ENCODE results near the gene LAMA2.

The LAMA2 gene

GRCh38 chr6:129287231-129288177 is 404.6 kb downstream of the LAMA2 start:
- in situ Hi-C loops (cut with HindIII; ENCODE audit: low sequenced_read_pairs): no loop called here

GRCh38 chr6:129289442-129289841 is 406.5 kb downstream of the LAMA2 start:
- in situ Hi-C loops (cut with HindIII; ENCODE audit: low sequenced_read_pairs): no loop called here

GRCh38 chr6:129292836-129293235 is 409.9 kb downstream of the LAMA2 start:
- in situ Hi-C loops (cut with HindIII; ENCODE audit: low sequenced_read_pairs): no loop called here

- in situ Hi-C loops (cut with HindIII; ENCODE audit: low sequenced_read_pairs): no loop called here
Measured at GRCh38 chr6:129297592-129297991, 414.7 kb downstream of the LAMA2 start.

GRCh38 chr6:129302671-129303070 is 419.7 kb downstream of the LAMA2 start:
- in situ Hi-C loops (cut with HindIII; ENCODE audit: low sequenced_read_pairs): no loop called here

- in situ Hi-C loops (cut with HindIII; ENCODE audit: low sequenced_read_pairs): no loop called here
Measured at GRCh38 chr6:129306826-129307225, 423.9 kb downstream of the LAMA2 start.

GRCh38 chr6:129307845-129308244 is 424.9 kb downstream of the LAMA2 start:
- in situ Hi-C loops (cut with HindIII; ENCODE audit: low sequenced_read_pairs): no loop called here

- in situ Hi-C loops (cut with HindIII; ENCODE audit: low sequenced_read_pairs): no loop called here
Measured at GRCh38 chr6:129309154-129309553, 426.2 kb downstream of the LAMA2 start.

GRCh38 chr6:129312880-129313279 is 429.9 kb downstream of the LAMA2 start:
- in situ Hi-C loops (cut with HindIII; ENCODE audit: low sequenced_read_pairs): no loop called here

- in situ Hi-C loops (cut with HindIII; ENCODE audit: low sequenced_read_pairs): no loop called here
Measured at GRCh38 chr6:129314575-129314974, 431.6 kb downstream of the LAMA2 start.

- in situ Hi-C loops (cut with HindIII; ENCODE audit: low sequenced_read_pairs): no loop called here
Measured at GRCh38 chr6:129317931-129318820, 435.2 kb downstream of the LAMA2 start.

- in situ Hi-C loops (cut with HindIII; ENCODE audit: low sequenced_read_pairs): no loop called here
Measured at GRCh38 chr6:129320892-129321291, 438.0 kb downstream of the LAMA2 start.

GRCh38 chr6:129321303-129321702 is 438.4 kb downstream of the LAMA2 start:
- in situ Hi-C loops (cut with HindIII; ENCODE audit: low sequenced_read_pairs): no loop called here

GRCh38 chr6:129324345-129324744 is 441.4 kb downstream of the LAMA2 start:
- in situ Hi-C loops (cut with HindIII; ENCODE audit: low sequenced_read_pairs): no loop called here

GRCh38 chr6:129329678-129330077 is 446.7 kb downstream of the LAMA2 start:
- in situ Hi-C loops (cut with HindIII; ENCODE audit: low sequenced_read_pairs): no loop called here

GRCh38 chr6:129331450-129332138 is 448.7 kb downstream of the LAMA2 start:
- in situ Hi-C loops (cut with HindIII; ENCODE audit: low sequenced_read_pairs): no loop called here

- in situ Hi-C loops (cut with HindIII; ENCODE audit: low sequenced_read_pairs): no loop called here
Measured at GRCh38 chr6:129335792-129336191, 452.9 kb downstream of the LAMA2 start.

- in situ Hi-C loops (cut with HindIII; ENCODE audit: low sequenced_read_pairs): no loop called here
Measured at GRCh38 chr6:129338683-129339082, 455.7 kb downstream of the LAMA2 start.

GRCh38 chr6:129340983-129341382 is 458.0 kb downstream of the LAMA2 start:
- in situ Hi-C loops (cut with HindIII; ENCODE audit: low sequenced_read_pairs): no loop called here

GRCh38 chr6:129342243-129342642 is 459.3 kb downstream of the LAMA2 start:
- in situ Hi-C loops (cut with HindIII; ENCODE audit: low sequenced_read_pairs): no loop called here

- in situ Hi-C loops (cut with HindIII; ENCODE audit: low sequenced_read_pairs): no loop called here
Measured at GRCh38 chr6:129342796-129343195, 459.9 kb downstream of the LAMA2 start.
